HepG2 (cell line): ENCODE measurements around the gene NUAK1. TPM values are rescaled to one million over a fixed set of nuclear protein-coding genes. Genes with fewer than 3 reads are reported as not detected.

Experiments
- DNMT3B ChIP-seq: conservative IDR thresholded peaks from 2 replicates; pipeline ENCODE4 v1.6.1; 2016; ENCODE audit warnings: missing biosample characterization, control low read depth
- FOSL1 ChIP-seq: sonication (generic); formaldehyde crosslinking; IDR thresholded peaks from 2 replicates; pipeline ENCODE4 v1.9.0; 2021; ENCODE audit warnings: missing genetic modification reagents, borderline replicate concordance
- HNF4A ChIP-seq: sonication (generic); formaldehyde crosslinking; IDR thresholded peaks from 2 replicates; pipeline ENCODE4 v1.4.0; 2020; ENCODE audit warnings: missing genetic modification reagents
- MEIS1 ChIP-seq: sonication (generic); formaldehyde crosslinking; IDR thresholded peaks from 2 replicates; pipeline ENCODE4 v1.9.0; 2021; ENCODE audit warnings: mild to moderate bottlenecking, missing genetic modification reagents, moderate library complexity, borderline replicate concordance
- NCOA2 ChIP-seq: sonication (generic); formaldehyde crosslinking; IDR thresholded peaks from 2 replicates; pipeline ENCODE4 v1.8.0; 2022; ENCODE audit warnings: inconsistent platforms
- NR3C1 ChIP-seq: sonication (generic); formaldehyde crosslinking; IDR thresholded peaks from 2 replicates; pipeline ENCODE4 v1.4.0; 2020; ENCODE audit warnings: missing genetic modification reagents
- PITX1 ChIP-seq: sonication (generic); formaldehyde crosslinking; IDR thresholded peaks from 2 replicates; pipeline ENCODE4 v1.5.1; 2020; ENCODE audit warnings: mild to moderate bottlenecking, missing genetic modification reagents
- SMARCC2 ChIP-seq: fragments of 450-650 bp; IDR thresholded peaks from 2 replicates; pipeline ENCODE4 v1.6.1; 2017; ENCODE audit warnings: antibody characterized with exemption, mild to moderate bottlenecking
- SYNCRIP ChIP-seq: fragments of 200-400 bp; formaldehyde crosslinking; IDR thresholded peaks from 2 replicates; pipeline ENCODE4 v1.6.1; 2018; ENCODE audit warnings: mild to moderate bottlenecking, low read depth, low read length; ENCODE audit not compliant: insufficient read depth
- THAP11 ChIP-seq: IDR thresholded peaks from 2 replicates; pipeline ENCODE4 v1.6.1; 2016; ENCODE audit warnings: missing biosample characterization, missing genetic modification reagents
- THAP9 ChIP-seq: sonication (generic); formaldehyde crosslinking; IDR thresholded peaks from 2 replicates; pipeline ENCODE4; 2020; ENCODE audit warnings: missing genetic modification reagents, mild to moderate bottlenecking, borderline replicate concordance
- XBP1 ChIP-seq: sonication (generic); formaldehyde crosslinking; IDR thresholded peaks from 2 replicates; pipeline ENCODE4 v1.5.0; 2020; ENCODE audit warnings: missing genetic modification reagents
- ZBTB21 ChIP-seq: sonication (generic); formaldehyde crosslinking; IDR thresholded peaks from 2 replicates; pipeline ENCODE4 v1.4.0; 2020; ENCODE audit warnings: missing genetic modification reagents
- ZFP62 ChIP-seq: sonication (generic); formaldehyde crosslinking; IDR thresholded peaks from 2 replicates; pipeline ENCODE4 v1.4.0; 2020; ENCODE audit warnings: missing genetic modification reagents
- ZFP82 ChIP-seq: sonication (generic); formaldehyde crosslinking; IDR thresholded peaks from 2 replicates; pipeline ENCODE4 v1.5.1; 2020; ENCODE audit warnings: mild to moderate bottlenecking, missing genetic modification reagents, borderline replicate concordance
- ZNF234 ChIP-seq: sonication (generic); formaldehyde crosslinking; conservative IDR thresholded peaks from 2 replicates; pipeline ENCODE4 v1.5.1; 2020; ENCODE audit warnings: mild to moderate bottlenecking, missing genetic modification reagents
- ZNF335 ChIP-seq: sonication (generic); formaldehyde crosslinking; IDR thresholded peaks from 2 replicates; pipeline ENCODE4 v1.4.0; 2020; ENCODE audit warnings: missing genetic modification reagents
- ZNF432 ChIP-seq: sonication (generic); formaldehyde crosslinking; IDR thresholded peaks from 2 replicates; pipeline ENCODE4 v1.5.0; 2020; ENCODE audit warnings: missing genetic modification reagents, mild to moderate bottlenecking, borderline replicate concordance
- ZNF709 ChIP-seq: sonication (generic); formaldehyde crosslinking; IDR thresholded peaks from 2 replicates; pipeline ENCODE4 v1.5.0; 2020; ENCODE audit warnings: mild to moderate bottlenecking, missing genetic modification reagents
- ZNF749 ChIP-seq: sonication (generic); formaldehyde crosslinking; IDR thresholded peaks from 2 replicates; pipeline ENCODE4 v1.8.0; 2022; ENCODE audit warnings: mild to moderate bottlenecking, missing genetic modification reagents, moderate library complexity, borderline replicate concordance
- polyA plus RNA-seq, 8 experiments: library from polyadenylated mRNA; depleted of rRNA in 3 of 8; stranded (reverse) in 7 of 8; unstranded in 1 of 8; fragments of >200 nt; fragmentation: Illumina TruSeq in 4 of 8; extraction: Trizol in 4 of 8; gene quantifications; 2 replicates each; pipeline versions ENCODE4 v1.2.1 to v1.2.3, GENCODE V29; 2011 to 2016; ENCODE audit warnings: low read depth in 4 of 8, missing spikeins in 1 of 8, mixed read lengths in 1 of 8; ENCODE audit not compliant: insufficient read depth in 1 of 8
- total RNA-seq, 5 experiments: library from RNA; depleted of rRNA; stranded (reverse); fragments of >200 nt; fragmentation: Illumina TruSeq; extraction: Trizol; gene quantifications; 2 replicates each; pipeline ENCODE4 v1.2.3, GENCODE V29; 2016; ENCODE audit warnings: low read depth in 1 of 5
- TF ChIP-seq, protein P1 (sequence below), 2 experiments: sonication (generic) in 1 of 2; formaldehyde crosslinking in 1 of 2; IDR thresholded peaks; 2 replicates each; pipeline versions ENCODE4 v1.4.0 to v1.6.1; 2016 to 2020; ENCODE audit warnings: borderline replicate concordance in 1 of 2, low read depth in 1 of 2, mild to moderate bottlenecking in 1 of 2, missing genetic modification reagents in 1 of 2
- TF ChIP-seq, protein P2 (sequence below): sonication (generic); formaldehyde crosslinking; IDR thresholded peaks from 2 replicates; pipeline ENCODE4 v1.4.0; 2020; ENCODE audit warnings: missing genetic modification reagents

NUAK1 gene
- total and polyA plus RNA-seq, 2 of the 13 experiments (the other 11 are each of a cell fraction or from before 2014, with no cell fraction given) = 1.7 to 1.9 TPM

GRCh38 chr12:106139422-106140171 lies 843 bp upstream of the NUAK1 start (continued):
- TF ChIP-seq, protein P1, sequence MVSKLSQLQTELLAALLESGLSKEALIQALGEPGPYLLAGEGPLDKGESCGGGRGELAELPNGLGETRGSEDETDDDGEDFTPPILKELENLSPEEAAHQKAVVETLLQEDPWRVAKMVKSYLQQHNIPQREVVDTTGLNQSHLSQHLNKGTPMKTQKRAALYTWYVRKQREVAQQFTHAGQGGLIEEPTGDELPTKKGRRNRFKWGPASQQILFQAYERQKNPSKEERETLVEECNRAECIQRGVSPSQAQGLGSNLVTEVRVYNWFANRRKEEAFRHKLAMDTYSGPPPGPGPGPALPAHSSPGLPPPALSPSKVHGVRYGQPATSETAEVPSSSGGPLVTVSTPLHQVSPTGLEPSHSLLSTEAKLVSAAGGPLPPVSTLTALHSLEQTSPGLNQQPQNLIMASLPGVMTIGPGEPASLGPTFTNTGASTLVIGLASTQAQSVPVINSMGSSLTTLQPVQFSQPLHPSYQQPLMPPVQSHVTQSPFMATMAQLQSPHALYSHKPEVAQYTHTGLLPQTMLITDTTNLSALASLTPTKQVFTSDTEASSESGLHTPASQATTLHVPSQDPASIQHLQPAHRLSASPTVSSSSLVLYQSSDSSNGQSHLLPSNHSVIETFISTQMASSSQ (IDR thresholded peaks at IDR 0.05; ENCODE audit: low read depth) = no peak
- TF ChIP-seq, protein P1 (CRISPR knock-in tag; IDR thresholded peaks at IDR 0.05; ENCODE audit: borderline replicate concordance) = no peak
- TF ChIP-seq FOSL1 (peak; percentile 49; the same call in 1 of the 2 replicates), PITX1 (CRISPR knock-in tag) (no peak), SYNCRIP (no peak), ZNF432 (CRISPR knock-in tag) (no peak), THAP11 (no peak), ZFP62 (CRISPR knock-in tag) (no peak), NR3C1 (CRISPR knock-in tag) (no peak), DNMT3B (CRISPR knock-in tag) (no peak), ZFP82 (CRISPR knock-in tag) (no peak), THAP9 (0 out of 2 replicates have a peak, but pooled peaks have one; percentile 32), HNF4A (CRISPR knock-in tag) (peak; percentile 10; the same call in 1 of the 2 replicates), ZNF709 (CRISPR knock-in tag) (no peak), ZBTB21 (CRISPR knock-in tag) (no peak), ZNF234 (CRISPR knock-in tag) (0 out of 2 replicates have a peak, but pooled peaks have one; percentile 26), NCOA2 (CRISPR knock-in tag) (no peak), ZNF335 (no peak), XBP1 (CRISPR knock-in tag) (no peak), MEIS1 (no peak), SMARCC2 (no peak), ZNF749 (CRISPR knock-in tag) (no peak)
- TF ChIP-seq, protein P2, sequence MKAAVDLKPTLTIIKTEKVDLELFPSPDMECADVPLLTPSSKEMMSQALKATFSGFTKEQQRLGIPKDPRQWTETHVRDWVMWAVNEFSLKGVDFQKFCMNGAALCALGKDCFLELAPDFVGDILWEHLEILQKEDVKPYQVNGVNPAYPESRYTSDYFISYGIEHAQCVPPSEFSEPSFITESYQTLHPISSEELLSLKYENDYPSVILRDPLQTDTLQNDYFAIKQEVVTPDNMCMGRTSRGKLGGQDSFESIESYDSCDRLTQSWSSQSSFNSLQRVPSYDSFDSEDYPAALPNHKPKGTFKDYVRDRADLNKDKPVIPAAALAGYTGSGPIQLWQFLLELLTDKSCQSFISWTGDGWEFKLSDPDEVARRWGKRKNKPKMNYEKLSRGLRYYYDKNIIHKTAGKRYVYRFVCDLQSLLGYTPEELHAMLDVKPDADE = no peak
